HG03378 (cell line): Measurements from ENCODE around the gene NTRK3.
"Not testable (repeated sequence)": the region's sequence is repeated elsewhere in the genome, so short reads cannot be mapped to it uniquely, and the experiment has no call there.

ENCODE experiments used
- ATAC-seq: cut with Tn5 transposase; IDR thresholded peaks from one replicate; pipeline ENCODE4 v1.9.1; 2021; ENCODE audit warnings: mild to moderate bottlenecking, moderate library complexity; ENCODE audit not compliant: unreplicated experiment

NTRK3 gene

DNA sequence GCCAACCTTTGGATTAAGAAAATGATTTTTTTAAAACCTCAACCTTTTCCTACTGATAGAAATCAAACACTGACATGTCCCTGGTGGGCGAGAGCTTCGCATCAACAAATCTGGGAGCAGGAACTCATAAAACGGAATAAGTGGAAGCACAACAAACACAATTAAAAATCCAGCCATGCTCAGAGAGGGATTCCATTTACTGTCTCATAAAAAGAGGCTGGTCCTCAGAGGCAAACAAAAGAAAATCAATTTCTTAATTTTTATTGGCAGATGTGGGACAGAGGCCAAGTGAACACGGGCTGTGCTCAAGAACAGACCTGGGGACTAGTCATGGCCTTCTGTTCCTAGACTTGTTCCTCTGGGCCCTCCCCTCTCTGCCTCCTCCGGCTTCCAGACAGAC, 214.5 kb downstream of the NTRK3 start:
- no peak for ATAC-seq

DNA sequence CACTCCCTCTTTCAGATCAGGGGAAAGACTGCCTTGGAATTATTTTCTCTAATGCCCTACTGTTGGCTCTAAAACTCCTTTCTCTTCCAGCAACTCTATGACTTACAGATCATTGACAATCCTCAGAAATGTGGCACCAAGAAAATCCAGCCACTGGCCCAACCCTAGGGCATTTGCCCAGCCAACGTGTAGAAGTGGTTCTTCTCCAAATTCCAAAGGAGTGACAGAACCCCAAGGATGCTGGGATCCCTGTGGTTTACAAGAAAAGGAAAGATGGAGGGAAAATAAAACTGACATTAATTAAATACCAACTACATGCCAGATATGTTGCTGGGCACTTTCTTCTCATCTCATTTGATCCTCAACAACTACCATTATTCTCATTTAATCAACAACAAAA, 216.0 kb downstream of the NTRK3 start:
- ATAC-seq: no peak

DNA sequence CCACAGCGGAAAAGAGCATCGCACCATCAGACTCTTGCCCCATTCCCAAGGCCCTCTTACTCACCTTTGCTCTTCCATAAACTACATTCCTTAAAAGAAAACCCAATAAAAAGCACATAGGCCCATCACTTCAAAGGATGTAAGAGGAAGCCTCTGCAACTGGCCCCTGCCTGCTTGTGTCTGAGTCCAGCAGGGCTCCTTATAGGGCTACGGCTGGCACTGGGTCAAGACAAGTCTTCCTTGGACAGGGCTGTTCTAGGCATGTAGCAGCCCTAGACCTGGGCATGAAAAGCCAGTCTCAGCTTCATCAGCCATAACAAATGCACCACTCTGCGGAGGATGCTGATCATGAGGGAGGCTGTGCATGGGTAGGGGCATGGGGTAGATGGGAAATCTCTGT, 218.3 kb downstream of the NTRK3 start:
- no peak for ATAC-seq

DNA sequence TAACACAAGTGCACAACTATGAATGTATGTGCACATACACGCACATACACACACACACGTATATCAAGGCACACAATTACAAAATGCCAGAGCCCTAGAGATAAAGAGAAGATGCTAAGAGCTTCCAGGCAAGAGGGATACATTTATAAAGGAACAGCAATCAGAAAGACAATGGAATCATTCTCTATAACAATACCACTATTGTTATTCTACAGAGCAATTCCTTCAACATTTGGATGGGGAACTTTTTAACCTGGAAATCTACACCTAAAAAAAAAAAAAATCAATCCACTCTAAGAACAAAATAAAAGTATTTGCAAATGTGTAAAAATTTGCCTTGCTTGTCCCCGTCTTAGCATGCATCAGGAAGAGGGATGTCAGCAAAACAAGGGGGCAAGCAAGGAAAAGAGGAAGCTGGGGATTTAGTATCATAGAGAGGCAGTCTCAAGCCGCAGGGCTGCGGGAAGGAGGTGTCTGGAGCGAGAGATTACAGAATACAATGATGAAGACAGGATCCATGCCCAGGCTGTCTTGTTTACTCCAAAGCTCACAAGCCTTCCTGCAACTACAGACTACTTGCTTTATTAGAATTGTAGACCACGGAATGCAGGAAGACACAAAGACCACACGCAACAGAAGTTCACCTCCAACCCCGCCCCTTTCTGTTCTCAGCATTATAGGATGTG, 220.2 kb downstream of the NTRK3 start:
- no peak for ATAC-seq

DNA sequence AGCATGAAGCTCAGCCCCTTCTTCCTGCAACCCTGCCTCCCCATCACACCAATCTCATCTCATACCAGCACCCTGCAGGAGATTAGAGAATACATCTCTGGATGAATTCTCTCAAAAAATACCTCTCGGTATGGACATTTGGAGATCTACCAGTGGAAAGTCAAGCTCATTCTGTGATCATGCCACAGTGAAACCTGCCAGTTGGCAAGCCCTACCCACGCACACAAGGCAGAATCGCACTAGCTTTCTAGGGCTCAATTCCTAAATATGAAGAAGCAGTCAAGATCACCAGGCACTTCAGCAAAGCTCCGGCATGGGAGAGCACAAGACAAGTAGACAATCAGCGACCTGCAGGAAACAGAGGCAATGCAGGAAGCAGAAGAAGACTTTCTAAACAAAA, 221.2 kb downstream of the NTRK3 start:
- no peak for ATAC-seq

DNA sequence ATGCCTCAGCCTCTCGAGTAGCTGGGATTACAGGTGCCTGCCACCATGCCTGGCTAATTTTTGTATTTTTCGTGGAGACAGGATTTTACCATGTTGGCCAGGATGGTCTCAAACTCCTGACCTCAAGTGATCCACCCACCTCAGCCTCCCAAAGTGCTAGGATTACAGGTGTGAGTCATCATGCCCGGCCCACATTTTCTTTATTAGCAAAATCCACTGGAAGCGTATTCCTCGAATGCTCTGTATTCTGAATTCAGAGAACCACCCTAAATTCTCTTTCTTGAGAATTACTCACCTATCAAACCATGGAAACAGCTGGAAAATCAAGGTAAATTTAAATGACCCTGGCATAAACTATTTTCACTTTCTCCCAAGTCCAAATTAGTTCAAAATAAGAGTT, 223.1 kb downstream of the NTRK3 start:
- not testable (repeated sequence) for ATAC-seq

DNA sequence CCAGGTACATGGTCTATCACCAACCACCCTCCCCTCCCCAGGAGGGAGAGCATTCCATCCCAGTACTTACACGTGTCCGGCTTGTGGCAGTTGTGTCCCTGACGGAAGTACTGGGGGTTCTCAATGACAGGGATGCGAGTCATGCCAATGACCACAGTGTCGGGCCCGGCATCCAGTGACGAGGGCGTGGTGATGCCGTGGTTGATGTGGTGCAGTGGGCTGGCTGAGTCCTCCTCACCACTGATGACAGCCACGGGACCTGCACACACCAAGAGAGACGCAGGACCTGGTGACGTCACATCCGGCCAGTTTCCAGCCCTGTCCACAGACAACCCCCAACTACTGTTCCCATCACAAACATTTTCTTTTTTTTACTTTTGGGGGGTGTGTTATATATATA, 223.8 kb downstream of the NTRK3 start:
- ATAC-seq: no peak

DNA sequence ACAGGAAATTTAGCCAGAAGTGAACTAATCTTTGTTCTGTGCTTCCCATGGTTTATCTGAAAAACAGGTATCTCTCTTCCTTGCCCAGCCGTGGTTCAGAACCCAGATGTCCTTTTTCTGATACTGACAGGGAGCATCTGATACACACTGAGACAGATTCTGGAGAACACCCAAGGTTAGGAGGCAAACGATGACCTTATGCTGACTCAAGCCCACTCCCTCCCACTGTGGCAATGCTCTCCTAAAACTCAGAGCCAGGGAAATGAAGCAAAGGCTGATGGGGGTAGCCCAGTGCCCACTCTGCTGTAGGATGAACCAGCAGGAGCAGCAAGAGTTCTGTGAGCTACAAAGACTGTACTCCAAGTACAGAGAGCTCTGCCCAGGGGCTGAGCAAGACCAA, 225.1 kb downstream of the NTRK3 start:
- ATAC-seq: no peak

DNA sequence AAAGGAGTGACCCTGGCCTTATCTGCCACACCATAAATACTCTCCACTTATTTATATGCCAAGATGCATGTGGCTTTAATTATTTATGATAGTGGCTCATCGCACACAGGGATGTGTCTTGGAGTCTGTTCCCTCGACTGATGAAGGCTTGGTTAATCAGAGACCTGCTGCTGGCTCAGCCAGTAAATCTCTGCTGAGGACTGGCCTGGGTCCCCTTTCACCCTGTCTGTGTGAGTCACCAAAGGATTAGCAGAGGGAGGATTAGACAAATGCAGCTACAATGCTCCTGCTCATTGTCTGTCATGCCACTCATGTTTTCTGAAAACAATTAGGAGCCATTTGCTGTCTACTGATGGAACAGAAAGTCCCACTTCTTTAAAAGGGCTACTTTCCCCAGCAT, 226.8 kb downstream of the NTRK3 start:
- no peak for ATAC-seq

DNA sequence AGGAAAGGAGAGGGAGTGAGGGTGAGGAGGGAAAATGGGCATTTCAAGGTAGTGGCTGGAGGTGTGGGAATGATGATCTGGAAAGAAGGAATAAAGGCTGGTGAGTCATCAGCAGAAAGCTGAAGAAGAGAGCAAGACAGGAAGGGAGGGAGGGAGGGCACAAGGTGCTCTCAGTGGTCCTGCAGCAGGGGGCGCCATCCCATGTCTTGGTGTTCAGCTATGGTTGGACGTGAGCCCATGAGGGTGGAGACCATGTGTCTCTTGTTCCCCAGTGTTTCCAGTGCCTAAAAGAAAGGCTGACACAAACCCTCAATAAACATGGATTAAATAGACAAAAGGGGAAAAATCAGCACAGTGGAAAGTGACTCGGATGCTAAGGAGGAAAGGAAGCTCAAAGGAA, 228.5 kb downstream of the NTRK3 start:
- no peak for ATAC-seq

DNA sequence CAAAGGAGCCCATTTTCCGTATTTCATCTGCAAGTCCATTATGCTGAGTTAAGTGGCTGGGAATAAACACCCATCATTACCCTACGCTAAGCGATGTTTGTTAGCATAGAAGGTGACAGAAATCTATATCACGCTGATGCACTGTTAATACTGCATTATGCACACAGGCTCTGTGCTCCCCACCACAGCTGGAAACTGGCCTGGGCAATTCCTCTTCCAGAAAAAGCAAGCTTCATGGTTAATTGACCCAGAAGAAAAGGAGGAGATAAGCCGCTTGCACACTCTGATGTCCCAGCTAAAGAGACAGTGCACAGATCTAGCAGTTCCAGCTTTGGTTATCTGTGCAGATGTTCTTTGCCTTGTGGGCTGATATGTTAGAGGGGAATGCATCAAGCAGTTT, 232.6 kb downstream of the NTRK3 start:
- no peak for ATAC-seq

DNA sequence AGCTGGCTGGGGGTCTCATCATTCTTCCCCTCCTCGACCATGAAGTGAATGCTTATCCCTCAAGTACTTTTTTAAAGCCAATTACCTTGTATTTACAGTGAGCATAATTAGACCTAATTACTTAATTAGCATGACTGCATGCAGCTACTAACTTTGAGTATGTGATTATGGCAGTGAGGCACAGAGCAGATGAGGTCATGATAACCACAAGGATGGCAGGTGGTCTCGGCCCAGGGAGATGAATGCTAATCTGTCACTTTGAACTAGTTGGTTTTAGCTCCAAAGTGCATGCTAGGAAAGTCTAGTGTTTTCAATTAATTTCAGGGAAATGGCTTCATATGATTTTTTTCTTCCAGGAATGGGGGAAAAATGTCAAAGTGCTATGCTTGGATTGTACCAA, 233.8 kb downstream of the NTRK3 start:
- no peak for ATAC-seq

DNA sequence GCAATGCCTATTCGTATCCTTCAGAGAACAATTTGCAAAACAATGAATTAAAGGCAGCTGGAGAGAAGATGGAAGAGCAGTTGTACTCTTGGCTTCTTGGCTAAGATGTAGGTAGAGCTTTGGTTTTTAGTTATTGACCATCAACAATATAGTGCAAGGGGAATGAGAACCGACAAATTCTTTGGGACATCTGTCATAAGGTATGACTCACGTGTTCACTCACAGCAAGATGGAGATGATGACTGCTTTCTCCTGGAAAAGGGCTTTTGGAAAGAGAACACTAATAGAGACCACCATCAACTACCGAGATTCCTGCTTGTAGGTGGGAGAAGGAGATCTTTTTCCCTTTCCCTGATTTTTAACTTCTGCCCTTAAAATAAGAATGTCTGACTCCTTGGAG, 234.9 kb downstream of the NTRK3 start:
- ATAC-seq: no peak

DNA sequence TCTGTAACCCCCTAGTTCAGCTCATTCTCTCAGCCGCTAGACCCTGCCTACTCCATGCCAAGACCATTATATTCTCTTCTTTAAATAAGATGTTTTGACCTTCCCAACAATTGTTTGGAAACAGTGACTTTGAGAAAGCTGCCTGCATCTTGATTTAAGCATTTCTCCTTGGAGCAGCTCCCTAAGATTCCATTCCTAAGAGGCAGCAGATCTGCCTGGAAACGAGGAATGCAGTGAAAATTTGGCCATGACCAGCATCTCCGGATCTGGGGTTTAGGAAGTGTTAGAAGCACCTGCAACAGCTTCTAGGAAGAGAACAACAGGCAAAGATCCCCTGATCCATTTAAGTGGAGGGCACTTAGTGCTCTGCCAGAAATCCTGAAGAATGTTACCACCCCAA, 235.7 kb downstream of the NTRK3 start:
- no peak for ATAC-seq

DNA sequence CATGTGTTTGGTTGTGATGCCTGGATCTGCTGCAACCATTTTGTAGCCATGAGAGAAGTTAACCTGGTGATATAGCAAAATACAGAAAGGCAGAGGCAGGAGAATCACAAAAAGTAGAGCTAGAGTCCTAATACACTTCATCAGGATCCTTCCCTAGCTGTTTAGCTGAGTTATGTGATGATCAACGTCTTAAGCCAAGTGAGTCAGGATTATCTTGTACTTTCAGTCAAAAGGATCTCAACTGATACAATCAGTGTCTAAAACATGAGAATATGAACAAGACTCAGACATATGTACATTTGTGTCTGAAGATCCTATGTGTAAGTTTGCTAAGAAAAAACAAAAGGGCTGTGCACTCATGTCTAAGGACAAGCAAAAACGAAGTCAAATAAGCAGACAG, 236.9 kb downstream of the NTRK3 start:
- no peak for ATAC-seq

DNA sequence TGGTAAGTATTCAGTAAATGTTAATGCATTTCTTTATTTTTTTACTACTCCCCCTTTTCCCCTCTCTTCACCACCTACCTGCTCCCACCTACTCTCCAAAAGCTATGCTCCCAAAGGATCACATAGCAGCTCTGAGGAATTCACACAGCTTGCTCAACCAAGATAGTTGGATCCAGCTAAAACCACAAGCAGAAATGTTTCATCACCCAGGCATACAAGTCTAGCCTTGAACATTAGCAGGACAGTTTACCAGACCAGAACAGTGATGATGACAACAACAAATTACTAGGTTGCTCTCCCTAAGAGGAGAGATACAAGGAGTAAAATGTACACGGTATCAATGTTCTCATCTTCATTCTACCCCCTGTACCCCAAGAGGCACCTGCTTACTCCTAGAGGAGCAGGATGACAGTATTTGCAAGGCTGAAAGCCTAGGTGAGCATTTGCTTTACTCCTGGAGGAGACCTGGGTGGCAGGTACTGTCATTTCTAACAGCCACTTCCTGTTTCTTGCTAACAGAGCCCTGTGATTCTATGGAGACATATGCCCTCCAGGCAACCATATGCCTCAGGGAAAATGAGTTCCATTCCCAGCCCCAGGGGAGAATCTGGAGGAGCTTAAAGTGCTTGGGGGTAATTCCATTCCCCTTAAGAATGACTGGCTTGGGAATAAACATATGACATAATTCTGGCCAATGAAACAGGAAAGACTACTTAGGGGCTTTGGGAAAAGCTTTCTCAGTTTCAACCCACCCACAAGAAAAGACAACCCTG, 237.5 kb downstream of the NTRK3 start:
- ATAC-seq: no peak

DNA sequence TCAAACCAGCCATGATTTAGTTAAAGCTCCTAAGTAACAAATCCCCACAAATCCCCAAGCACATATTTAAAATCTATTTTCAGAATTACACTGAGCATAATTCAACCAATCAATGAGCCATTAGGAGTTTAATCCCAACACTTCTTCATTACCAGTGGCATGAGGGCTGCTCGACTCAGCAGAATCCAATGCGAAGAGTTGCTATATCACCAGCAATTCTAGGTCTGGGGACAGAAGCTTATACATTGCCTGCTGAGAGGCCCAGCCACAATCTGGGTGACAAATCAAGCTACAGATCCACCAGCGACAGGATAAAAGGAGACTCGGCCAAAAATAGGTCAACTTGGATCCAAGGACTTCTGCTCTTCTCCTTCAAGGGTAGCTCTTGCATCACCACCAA, 238.8 kb downstream of the NTRK3 start:
- ATAC-seq: no peak

DNA sequence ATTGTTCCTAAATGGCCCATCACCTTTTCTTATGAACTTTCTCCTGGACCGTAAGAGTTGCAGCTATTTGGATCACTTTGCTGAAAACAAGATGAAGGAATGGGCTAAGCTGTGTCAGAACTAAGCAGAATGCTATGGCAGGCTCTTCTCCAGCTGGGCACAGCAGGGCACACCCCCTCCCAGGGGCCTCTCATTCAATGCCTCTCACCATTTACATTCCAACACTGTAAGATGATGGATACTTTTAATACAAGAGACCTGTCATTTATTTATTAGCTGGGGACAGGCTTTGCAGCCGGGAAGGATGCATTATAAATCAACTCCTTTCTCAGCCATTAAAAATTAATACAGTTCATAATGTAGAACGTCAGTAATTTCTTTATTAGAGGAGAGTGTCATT, 240.1 kb downstream of the NTRK3 start:
- ATAC-seq: no peak

DNA sequence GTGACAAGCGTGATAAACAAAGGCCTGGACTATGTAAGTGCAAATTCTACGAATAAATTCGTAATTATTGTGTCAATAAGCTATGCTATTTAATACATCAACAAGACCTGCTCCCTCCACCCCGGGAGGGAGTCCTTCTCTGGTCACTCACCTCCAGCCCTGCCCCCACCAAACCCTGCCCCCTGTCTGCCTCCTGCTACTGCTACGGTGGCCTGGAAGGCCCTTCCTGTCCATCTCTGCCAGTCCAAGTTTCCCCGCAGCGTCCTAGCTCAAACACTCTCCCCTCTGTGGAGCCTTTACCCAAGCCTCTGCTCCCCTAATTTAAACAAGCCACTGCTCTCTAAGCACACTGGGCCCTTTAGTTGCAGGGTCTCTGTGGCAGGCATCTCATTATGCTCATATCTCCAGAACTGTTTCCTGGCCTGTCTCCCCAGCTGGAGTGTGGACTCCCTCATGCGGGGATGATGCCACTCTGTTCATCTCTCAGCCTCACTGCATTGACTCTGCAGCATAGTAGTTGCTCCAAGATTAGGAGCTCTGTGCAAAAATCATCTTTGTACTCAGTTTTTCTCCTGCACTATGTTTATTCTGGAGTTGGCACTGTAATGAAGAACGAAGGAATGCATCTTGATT, 241.2 kb downstream of the NTRK3 start:
- ATAC-seq: no peak

DNA sequence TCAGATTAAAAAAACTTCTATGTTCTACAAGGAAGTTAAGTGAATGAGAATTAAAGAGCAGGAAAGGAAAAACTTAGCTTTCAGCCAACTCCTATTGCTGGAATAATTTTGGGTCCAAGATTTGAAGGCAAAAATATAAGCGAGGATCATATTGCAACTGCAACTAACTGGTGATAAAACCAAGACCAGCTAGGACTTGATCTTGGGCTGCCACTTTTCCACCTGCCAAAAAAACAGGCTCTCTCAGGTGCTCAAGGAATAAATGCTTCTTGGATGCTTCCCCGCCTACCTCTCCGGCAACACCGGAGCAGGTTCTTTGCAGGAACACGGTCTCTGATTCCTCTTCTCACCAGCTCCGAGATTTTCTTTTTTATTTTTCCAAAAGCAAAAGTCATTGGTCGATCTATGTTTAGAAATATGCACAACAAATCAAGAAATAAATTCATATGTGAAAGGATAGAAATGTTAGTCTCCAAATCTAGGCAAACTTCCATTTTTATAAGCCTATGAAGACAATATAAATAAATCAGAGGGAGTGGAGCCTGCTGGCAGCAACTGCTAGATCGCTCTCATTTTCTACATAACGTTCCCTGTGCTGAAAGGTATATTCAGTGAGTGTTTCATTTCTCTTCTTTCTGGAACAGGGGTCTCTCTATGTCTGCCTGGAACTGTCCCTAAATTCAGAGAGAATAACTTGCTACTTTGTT, 241.9 kb downstream of the NTRK3 start:
- no peak for ATAC-seq

DNA sequence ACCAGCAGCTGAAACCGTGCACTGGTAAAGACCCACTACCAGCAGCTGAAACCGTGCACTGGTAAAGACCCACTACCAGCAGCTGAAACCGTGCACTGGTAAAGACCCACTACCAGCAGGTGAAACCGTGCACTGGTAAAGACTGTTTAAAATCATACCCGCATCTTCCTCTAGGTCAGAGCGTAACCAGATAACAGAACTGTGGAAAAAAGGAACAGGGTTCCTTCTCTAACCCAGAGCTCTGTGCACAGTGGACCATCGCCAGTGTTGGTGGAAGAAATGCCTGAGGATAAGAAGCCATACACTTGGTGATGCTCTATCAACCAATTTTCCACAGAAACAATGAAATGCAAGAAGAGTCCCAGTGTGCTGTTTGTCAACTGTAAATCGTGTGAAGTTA, 243.4 kb downstream of the NTRK3 start:
- no peak for ATAC-seq

DNA sequence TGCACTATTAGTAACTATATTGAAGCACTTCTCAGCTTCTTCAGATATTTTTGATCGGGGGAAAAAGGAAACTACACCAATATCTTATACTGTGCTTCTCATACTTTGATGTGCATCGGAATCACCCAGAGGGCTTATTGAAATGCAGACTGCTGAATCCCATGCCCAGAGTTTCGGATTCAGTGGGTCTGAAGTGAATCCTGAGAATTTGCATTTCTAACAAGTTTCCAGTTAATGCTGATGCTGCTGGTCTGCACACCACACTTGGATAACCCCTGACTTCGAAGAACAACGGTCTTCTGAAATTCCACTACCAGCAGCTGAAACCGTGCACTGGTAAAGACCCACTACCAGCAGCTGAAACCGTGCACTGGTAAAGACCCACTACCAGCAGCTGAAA, 243.9 kb downstream of the NTRK3 start:
- no peak for ATAC-seq
